ENCODE results near the gene METTL1.
A peak's percentile ranks its signal among the peaks of the same experiment; 100 is the strongest.

The METTL1 gene

GRCh38 chr12:57771236-57771872, 551 bp downstream of the METTL1 start:
- DNase-seq (ENCODE audit: insufficient read length, low spot score) (peak; percentile 90), FAIRE-seq (no peak)

- FAIRE-seq (no peak), DNase-seq (ENCODE audit: insufficient read length, low spot score) (no peak)
Measured at GRCh38 chr12:57770734-57771133, 1.2 kb downstream of the METTL1 start.

DNA sequence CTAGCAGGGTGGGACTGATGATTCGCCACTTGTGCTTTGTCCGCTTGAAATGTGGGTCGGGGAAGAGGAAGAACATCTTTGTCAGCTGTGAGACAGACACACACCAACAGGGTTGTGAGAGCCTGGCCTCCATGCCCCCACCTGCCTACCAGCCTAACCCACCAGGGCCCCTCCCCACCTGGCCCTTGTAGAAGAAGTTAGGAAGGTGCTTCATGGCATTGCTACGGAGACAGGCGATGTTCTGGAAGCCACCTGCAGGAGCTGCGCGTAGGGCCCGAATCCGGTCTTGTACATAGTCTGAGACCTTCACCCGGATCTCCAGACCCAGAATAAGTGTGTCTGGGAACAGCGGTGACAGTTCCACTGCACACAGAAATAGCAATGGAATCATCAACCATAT, 2.3 kb downstream of the METTL1 start:
- no peak for FAIRE-seq
- no peak for DNase-seq (ENCODE audit: insufficient read length, low spot score)

DNA sequence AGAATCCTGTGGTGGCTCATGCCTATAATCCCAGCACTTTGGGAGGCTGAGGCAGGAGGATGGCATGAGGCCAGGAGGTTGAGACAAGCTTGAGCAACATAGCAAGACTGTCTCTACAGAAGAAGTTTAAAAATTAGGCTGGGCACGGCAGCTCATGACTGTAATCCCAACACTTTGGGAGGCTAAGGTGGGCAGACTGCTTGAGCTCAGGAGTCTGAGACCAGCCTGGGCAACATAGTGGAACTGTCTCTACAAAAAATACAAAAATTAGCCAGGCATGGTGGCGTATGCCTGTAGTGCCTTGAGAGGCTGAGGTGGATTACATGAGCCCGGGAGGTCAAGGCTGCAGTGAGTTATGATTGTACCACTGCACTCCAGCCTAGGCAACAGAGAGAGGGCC, 4.0 kb downstream of the METTL1 start:
- FAIRE-seq (no peak), DNase-seq (ENCODE audit: insufficient read length, low spot score) (no peak)

- FAIRE-seq (no peak), DNase-seq (ENCODE audit: insufficient read length, low spot score) (no peak)
Measured at GRCh38 chr12:57767305-57767698, 4.6 kb downstream of the METTL1 start.

- peak; percentile 62 for FAIRE-seq
- DNase-seq (ENCODE audit: insufficient read length, low spot score), result peak; percentile 66
Measured at GRCh38 chr12:57766464-57767304, 5.2 kb downstream of the METTL1 start, which contains the start of gene CYP27B1. CYP27B1 (minus strand) TSS chr12:57767078; CDS start chr12:57767041, 37 bp downstream.

DNA sequence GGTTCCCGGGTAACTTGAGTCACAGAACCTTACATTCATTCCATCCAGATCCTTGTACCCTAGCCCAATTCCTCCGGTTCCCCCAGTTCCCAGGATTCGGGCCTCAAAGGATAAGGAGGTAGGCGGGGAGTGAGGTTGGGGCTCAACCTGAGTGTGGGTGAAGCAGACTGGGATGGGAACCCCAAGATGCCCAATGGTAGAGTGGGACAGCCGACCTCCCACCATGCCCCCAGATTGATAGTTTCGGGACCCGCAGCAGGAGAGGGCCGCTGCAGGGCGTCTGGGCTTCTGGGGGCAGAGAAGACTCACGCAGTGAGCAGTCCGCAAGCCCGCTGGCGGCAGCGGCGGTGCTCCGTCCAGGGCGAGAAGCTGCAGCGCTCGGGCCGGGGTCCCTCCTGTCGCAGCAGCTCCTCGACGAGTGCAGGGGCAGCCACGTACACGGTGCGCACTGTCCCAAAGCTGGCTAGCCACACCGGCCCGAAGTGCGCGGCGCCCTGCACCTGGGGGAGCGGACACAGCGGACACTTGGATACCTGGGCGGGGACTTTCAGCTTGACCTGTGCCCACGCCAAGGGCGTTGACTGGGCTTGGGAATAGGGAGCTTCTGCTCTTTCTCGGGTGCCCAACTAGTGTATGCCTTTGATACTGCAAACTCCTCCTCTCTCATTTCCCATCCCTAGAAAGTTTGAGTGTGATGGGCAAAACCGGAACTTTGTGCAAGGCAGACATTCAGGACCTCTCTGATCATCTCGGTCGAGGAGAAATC, 6.0 kb downstream of the METTL1 start:
- DNase-seq (ENCODE audit: insufficient read length, low spot score) (no peak), FAIRE-seq (no peak)

DNA sequence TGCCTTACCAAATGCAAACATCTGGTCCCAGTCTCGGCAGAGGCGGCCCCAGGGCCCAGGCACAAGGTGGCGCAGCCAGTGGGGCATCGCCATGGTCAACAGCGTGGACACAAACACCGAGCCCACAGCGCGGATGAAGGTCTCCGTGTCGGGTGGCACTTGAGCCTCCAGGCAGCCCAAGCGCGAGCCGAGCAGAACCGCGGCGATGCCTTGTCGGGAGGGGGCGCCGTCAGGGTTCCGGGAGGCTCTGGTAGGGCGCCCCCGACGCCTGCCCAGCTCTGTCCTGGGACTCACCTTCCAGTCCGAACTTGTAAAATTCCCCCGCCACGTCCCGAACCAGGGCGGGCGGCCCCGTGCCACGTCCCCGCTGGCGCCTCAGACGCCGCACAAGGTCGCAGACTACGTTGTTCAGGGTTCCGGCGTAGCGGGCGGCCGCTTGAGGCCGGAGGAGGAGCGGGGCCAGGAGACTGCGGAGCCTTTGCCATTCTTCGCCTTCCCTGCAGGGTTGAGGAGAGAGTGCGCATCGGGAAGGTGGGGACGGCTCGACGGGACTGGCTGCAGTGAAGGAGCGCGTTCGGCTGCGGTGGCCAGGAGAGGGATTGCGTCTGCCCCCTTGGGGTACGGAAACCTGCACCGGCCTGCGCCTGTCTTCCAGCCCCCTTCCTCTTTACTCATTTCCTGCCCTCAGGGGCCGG, 6.8 kb downstream of the METTL1 start:
- DNase-seq (ENCODE audit: insufficient read length, low spot score) (no peak), FAIRE-seq (peak; percentile 64)

- no peak for FAIRE-seq
- no peak for DNase-seq (ENCODE audit: insufficient read length, low spot score)
Measured at GRCh38 chr12:57764662-57765002, 7.3 kb downstream of the METTL1 start.

GRCh38 chr12:57763881-57764661, 7.8 kb downstream of the METTL1 start:
- FAIRE-seq, result no peak
- no peak for DNase-seq (ENCODE audit: insufficient read length, low spot score)

DNA sequence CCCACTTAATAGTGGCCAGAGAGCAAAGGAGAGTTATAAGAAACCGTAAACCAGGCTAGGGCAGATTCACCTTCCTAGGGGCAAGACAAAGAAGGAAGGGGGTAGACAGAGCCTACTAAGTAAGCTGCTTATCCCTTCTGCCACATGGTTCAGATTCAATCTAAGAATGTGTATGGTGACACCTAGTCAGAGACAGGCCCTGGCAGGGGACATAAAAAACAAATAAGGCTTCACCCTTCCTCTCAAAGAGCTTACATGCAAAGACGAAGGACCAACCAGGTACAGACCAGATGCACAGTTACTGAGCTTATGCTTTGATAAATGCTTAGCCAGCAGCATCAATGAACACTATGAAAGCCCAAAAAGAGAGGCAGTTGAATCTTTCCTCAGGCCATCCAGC, 9.4 kb downstream of the METTL1 start:
- no peak for DNase-seq (ENCODE audit: insufficient read length, low spot score)
- no peak for FAIRE-seq

- DNase-seq (ENCODE audit: insufficient read length, low spot score), result no peak
- FAIRE-seq, result no peak
Measured at GRCh38 chr12:57761391-57761998, 10.4 kb downstream of the METTL1 start.

- DNase-seq (ENCODE audit: insufficient read length, low spot score), result no peak
- no peak for FAIRE-seq
Measured at GRCh38 chr12:57760347-57760982, 11.4 kb downstream of the METTL1 start.

DNA sequence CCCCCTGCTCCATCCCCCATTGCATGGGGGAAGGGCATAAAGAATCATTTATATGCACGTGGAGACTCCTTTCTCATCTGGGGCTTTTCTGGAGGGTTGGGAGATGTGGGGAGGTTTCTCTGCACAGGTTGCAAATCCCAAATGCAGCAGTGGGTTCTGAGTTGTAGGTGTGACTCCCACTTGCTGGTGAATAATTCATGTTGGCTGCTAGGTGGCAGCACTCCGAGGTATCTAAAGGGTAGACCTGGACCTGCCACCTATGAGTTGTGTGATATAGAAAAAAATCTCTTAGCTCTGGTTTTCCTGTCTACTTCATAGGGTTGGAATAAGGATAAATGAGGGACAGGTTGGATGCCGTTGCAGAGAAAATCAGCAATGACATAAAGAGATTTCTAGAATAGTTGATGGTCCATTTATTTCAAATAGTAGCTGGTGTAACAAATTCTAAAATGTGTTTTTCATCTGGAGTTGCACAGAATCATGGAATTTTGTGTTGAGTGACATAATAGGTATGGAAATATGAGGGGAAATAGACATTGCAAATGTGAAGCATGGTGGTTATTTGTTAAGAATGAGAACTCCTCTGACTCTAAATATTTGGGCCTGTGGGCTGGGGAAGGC, 12.4 kb downstream of the METTL1 start:
- no peak for DNase-seq (ENCODE audit: insufficient read length, low spot score)
- peak; percentile 16 for FAIRE-seq

DNA sequence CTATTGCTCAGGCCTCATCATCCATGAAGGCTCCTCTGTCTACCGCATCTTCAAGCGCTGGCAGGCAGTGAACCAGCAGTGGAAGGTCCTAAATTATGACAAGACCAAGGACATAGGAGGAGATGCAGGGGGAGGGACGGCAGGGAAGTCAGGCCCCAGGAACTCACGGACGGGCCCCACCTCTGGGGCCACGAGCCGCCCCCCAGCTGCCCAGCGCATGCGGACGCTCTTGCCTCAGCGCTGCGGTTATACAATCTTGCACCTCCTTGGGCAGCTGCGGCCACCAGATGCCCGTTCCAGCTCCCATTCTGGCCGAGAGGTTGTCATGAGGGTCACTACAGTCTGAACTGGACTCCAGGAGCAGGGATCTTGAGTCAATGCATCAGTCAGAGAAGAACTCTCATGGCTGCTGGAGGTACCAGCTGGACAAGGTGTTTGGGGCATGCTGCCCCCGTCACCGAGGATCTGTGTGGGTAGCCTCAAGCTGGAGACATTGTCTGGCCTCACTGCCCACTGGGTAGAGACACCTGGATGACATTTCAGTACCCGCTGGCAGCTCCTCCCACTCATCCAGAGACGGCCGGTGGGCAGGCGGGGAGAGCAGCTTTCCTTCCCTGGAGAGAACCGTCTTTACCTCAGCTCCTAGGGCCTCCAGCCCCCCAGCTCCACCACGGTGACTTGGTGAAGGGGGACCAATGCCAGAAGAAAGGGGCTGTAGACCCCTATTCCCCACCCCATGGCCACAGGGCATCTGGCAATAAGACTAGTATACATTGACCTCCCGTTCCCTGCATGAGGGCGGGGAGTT, 13.1 kb downstream of the METTL1 start:
- DNase-seq (ENCODE audit: insufficient read length, low spot score), result no peak
- no peak for FAIRE-seq

- no peak for DNase-seq (ENCODE audit: insufficient read length, low spot score)
- FAIRE-seq, result no peak
Measured at GRCh38 chr12:57757771-57758170, 14.1 kb downstream of the METTL1 start.

- DNase-seq (ENCODE audit: insufficient read length, low spot score), result no peak
- FAIRE-seq, result no peak
Measured at GRCh38 chr12:57756406-57757341, 15.2 kb downstream of the METTL1 start.

All from HTR-8/SVneo (cell line).